GM18508 (cell line): ENCODE measurements around the gene STUB1.

Experiments used
- ATAC-seq: cut with Tn5 transposase; IDR thresholded peaks from one replicate; pipeline ENCODE4 v1.9.1; 2021; ENCODE audit warnings: moderate number of reproducible peaks; ENCODE audit not compliant: insufficient read depth, unreplicated experiment

Gene STUB1

DNA sequence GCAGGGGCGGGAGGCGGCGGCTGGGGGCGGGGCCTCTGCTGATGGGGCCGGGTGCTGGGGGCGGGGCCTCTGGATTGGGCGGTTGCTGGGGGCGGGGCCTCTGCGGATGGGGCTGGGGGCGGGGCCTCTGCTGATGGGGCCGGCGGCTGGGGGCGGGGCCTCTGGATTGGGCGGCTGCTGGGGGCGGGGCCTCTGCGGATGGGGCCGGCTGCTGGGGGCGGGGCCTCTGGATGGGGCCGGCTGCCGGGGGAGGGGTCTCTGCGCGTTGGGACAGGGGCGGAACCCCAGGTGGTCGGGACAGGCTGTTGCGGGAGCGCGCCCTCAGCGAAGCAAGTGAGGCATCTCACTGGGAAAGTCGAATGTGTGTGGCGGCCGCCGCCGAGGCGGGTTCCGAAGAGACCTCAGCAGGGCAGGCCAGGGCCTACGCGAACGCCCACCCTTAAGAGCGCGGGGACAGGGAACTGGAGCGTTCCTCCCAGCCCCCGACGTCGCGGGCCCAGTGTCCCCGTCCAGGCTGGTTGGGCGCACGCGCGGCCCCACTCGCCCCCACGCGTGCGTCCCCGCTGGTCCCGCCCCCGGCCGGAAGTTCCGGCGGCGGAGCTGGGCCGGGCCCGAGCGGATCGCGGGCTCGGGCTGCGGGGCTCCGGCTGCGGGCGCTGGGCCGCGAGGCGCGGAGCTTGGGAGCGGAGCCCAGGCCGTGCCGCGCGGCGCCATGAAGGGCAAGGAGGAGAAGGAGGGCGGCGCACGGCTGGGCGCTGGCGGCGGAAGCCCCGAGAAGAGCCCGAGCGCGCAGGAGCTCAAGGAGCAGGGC is at the start of gene STUB1:
TSS of gene STUB1 (plus strand) at position 597 of the 811 bp plus-strand sequence. CDS start at position 713, 116 bp downstream.
- ATAC-seq: no peak

DNA sequence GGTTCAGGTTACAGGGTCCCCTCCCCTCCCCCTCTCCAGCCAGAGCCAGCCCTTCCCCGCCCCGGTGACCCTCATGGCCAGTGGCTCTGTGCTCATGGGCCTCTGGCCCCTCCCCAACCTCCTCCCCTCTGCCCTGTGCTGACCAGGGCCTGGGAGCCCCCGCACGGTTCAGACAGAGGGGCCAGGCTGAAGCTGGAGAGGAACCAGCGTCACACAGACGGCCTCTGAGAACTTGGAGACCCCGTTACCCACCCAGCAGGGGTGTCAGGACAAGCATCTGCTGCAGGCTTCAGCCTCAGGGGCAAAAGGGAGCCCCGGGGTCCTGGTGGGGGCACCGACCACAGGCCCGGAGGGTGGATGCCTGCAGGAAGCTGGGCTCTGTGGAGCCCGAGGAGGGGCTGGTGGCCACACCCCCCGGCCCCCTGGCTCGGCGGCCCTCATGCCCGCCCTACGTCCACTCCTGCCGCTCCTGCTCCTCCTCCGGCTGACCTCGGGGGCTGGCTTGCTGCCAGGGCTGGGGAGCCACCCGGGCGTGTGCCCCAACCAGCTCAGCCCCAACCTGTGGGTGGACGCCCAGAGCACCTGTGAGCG is 49.3 kb upstream of the STUB1 start, which contains the start of gene WFIKKN1:
TSS of gene WFIKKN1 (plus strand) at position 171 of the 591 bp plus-strand sequence. CDS start at position 440, 269 bp downstream.
- no peak for ATAC-seq

- ATAC-seq: no peak
Observed at GRCh38 chr16:631808-632358, 48.3 kb upstream of the STUB1 start.

- ATAC-seq: no peak
Observed at GRCh38 chr16:632486-633335, 47.5 kb upstream of the STUB1 start.

DNA sequence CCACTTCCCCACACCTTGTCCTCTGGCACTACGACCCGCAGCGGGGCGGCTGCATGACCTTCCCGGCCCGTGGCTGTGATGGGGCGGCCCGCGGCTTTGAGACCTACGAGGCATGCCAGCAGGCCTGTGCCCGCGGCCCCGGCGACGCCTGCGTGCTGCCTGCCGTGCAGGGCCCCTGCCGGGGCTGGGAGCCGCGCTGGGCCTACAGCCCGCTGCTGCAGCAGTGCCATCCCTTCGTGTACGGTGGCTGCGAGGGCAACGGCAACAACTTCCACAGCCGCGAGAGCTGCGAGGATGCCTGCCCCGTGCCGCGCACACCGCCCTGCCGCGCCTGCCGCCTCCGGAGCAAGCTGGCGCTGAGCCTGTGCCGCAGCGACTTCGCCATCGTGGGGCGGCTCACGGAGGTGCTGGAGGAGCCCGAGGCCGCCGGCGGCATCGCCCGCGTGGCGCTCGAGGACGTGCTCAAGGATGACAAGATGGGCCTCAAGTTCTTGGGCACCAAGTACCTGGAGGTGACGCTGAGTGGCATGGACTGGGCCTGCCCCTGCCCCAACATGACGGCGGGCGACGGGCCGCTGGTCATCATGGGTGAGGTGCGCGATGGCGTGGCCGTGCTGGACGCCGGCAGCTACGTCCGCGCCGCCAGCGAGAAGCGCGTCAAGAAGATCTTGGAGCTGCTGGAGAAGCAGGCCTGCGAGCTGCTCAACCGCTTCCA is 46.7 kb upstream of the STUB1 start:
- ATAC-seq: no peak

DNA sequence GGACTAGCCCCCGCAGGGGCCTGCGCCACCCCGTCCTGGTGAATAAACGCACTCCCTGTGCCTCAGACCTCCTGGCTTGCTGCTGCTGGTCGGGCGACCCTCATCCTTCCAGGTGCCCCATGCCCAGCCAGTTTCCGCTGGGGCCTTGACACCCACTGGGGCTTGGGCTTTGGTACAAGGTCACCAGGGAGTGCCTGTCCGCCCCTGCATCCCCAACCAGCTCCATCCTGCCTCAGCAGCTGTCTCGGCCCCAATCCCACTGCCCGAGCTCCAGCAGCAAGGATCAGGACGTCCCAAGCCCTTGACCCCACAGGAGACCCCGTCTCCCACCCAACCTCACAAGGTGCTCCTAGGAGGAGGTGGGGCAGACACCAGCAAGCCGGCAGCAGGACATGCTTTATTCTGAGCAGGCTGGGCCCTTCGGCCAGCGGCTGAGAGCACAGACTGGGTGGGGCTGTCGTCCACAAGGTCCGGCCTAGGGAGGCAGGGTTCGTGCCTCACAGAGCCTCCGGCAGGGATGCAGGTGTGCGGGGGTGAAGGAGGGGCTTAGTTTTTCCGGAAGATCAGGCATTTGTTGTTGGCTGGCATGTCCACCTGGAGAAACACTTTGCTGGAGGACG is 46.0 kb upstream of the STUB1 start:
- no peak for ATAC-seq

DNA sequence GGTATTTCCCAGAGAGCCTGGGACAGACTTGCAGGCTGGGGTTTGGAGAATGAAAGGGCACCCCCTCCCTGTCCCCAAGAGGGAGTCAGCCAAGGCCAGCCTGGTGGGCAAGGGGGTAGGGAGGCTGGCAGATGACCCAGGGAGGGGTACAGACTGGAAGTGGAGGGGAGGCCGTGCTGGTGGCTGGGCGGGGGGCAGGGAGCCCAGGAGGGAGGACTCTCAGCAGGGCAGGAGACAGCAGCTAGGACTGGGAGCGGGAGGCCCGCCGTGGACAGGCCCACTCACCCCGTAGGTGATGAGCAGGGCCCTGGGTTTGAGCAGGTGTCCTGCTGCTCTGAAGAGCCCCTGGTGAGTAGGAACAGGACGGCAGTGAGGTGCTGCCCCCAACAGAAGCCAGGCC is 45.2 kb upstream of the STUB1 start:
- ATAC-seq: no peak

DNA sequence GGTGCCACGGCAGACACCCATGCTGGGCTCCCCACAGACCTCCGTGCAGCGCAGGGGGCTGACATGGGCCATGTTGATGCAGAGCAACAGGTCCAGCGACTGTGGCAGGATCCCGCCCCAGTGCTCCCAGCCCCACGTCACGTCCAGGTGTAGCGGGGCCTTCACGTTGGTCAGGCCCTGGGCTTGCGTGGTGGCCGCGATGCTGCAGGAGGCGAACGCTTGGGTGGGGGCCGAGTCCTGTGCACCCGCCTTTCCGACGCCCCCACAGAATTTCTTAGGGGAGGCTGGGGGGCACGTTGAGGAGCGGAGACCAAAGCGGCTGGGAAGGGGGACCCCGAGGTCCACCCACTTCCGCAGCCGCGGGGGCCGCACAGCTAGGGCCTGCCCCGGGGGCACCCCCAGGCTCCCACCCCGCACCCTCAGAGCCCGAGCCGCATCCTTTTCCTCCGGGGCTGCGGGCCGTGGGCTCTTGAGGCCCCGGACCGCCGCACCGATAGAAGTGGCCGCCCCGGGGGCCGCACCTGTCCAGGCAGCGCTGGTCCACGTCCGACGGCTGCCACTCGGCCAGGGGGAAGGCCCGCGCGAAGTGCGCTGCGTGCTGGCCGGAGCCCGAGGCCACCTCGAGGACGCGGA is 44.5 kb upstream of the STUB1 start:
- no peak for ATAC-seq

- peak; percentile 48 for ATAC-seq
Observed at GRCh38 chr16:636206-637080, 43.8 kb upstream of the STUB1 start, which contains the start of gene METTL26. Gene METTL26 (minus strand): TSS chr16:636305. CDS start chr16:636290, 15 bp downstream.

GRCh38 chr16:637081-638018 is 42.9 kb upstream of the STUB1 start:
- no peak for ATAC-seq

GRCh38 chr16:638034-638543 is 42.1 kb upstream of the STUB1 start:
- ATAC-seq: no peak

GRCh38 chr16:638836-639235 is 41.4 kb upstream of the STUB1 start:
- no peak for ATAC-seq

GRCh38 chr16:640614-641013 is 39.6 kb upstream of the STUB1 start:
- ATAC-seq: no peak

DNA sequence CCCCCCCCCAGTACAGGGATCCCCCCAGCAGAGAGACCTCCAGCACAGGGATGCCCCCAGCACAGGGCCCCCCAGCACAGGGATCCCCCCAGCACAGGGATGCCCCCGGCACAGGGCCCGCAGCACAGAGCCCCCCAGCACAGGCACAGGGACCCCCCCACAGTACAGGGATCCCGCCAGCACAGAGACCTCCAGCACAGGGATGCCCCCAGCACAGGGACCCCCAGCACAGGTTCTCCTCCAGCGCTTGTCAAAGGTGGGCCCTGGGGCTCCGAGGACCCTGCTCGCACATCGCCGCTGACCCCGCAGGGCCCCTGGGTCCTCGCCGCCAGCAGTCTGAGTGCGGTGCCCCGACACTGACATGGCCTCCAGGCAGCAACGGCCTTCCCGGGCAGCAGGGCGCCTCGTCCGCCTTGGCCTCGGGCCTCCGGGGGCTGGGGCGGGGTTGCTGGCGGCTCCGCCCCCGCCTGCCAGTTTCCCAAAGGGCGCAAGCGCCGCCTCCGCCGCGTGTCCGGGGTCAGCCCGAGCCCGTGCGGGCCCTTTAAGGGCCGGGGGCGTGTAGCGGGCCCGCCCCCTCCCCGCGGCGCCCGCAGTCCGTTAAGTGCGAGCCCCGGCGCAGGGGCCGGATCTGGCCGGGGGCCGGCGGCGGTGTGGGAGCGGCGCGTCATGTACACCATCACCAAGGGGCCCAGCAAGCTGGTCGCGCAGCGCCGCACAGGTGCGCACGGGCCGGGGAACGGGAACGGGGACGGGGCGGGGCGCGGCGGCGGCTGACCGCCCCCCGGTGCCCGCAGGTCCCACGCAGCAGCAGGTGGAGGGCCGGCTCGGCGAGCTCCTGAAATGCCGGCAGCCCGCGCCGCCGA is 38.7 kb upstream of the STUB1 start, which contains the start of gene MCRIP2:
TSS of gene MCRIP2 (plus strand) at position 503 of the 863 bp plus-strand sequence. CDS start at position 667, 164 bp downstream.
- no peak for ATAC-seq

DNA sequence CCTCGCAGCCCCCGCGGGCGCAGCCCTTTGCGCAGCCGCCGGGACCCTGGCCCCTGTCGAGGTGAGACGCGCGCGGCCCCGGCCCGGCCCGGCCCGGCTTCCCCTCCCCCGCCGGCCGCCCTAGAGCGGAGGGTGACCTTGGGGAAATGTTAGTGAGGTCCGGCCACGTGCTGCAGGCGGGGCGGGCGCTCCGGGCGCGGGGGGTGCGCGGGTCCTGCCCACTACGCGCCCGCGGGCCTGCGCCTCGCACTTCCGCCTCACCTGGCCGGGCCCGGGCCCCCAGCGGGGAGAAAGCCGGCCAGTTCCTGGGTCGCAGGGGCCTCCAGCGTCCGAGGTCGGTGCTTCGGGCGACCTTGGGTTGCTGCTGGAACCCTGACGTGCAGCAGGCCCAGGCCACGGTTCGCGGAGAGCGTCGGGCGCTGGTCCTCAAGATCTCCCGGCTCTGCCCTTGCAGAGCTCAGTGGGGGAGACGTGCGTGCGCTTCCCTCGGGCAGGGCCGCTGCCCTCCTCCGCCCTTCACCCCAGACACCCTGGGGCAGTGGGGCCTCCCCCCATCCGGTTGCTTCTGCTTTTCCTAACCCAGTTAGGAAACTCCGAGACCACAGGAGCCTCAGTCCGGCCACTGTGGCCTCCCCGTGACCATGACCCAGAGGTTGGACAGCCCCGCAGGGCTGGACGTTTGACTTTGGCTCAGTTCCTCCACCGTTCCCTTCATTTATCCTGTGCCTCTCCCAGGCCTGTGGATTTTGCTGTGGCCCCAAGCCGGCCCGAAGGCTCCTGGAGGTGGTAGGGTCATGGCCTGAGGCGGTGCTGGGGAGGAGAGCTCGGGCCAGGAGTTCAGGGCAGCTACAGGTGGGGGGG is 37.8 kb upstream of the STUB1 start:
- ATAC-seq: no peak
